GM18499 (cell line): ENCODE measurements around the gene TMEM127.

Source experiments
- ATAC-seq: cut with Tn5 transposase; IDR thresholded peaks from one replicate; pipeline ENCODE4 v1.9.1; 2021; ENCODE audit warnings: moderate number of reproducible peaks; ENCODE audit not compliant: insufficient read depth, unreplicated experiment

The TMEM127 gene

DNA sequence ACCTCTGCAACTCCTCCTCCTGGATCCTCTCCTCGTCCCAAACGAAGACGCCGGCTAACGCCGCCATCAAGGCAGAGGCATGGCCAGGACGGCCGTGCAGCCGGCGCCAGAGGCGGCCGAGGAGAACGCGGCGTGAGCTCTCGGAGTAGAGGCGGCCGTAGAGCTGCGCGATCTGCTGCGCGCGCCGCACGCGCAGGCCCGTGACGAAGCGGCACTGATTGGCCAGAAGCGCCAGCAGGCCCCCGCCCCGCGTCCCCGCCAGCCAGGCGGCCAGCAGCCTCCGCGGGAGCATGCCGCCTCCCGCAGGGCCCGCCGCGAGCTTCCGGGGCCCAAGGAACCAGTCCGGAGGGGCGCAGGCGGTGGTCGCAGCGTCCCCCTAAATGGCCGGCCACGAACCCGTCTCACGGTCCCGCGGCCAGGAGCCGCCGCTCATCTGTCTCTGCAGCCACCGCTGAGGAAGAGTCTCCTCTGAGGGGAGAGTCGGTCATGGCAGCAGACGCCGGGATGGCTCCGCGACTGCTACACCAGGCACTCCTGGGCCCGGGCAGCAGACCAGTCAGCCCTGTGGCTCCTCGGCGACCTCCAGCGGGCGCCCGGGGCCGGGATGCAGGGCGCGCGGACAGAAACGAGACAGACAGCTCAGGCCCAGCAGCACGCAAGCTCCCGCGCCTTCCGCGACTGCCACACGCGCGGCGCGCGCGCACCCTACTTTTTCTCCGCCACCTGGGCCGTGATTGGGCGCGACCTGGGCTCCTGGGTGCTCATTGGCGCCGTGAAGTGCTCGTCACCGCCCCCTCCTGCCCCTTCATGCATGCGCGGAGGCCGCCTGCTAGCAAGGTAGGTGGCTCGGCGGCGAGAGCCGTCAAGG, 57.4 kb downstream of the TMEM127 start, which contains the start of gene STARD7:
STARD7 (minus strand) TSS at position 685 of the 868 bp plus-strand sequence; CDS start at position 292, 393 bp downstream.
- peak; percentile 68 for ATAC-seq

DNA sequence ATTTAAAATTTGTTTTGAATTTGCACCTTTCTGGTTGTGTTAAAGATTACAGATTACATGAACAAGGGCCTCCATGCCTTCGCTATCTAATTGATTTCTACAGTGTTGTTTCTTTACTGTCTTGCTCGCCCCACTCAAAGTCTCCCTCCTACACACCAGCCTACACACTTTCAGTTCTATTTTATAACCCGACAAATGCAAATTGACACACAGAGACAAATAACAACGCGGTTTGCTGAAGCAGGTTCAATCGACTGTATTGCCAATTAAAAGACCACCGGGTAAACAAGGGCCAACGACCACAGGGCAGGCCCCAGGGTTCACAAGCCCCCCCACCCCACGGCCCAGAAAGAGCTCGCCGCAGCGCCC, 58.0 kb downstream of the TMEM127 start:
- no peak for ATAC-seq

DNA sequence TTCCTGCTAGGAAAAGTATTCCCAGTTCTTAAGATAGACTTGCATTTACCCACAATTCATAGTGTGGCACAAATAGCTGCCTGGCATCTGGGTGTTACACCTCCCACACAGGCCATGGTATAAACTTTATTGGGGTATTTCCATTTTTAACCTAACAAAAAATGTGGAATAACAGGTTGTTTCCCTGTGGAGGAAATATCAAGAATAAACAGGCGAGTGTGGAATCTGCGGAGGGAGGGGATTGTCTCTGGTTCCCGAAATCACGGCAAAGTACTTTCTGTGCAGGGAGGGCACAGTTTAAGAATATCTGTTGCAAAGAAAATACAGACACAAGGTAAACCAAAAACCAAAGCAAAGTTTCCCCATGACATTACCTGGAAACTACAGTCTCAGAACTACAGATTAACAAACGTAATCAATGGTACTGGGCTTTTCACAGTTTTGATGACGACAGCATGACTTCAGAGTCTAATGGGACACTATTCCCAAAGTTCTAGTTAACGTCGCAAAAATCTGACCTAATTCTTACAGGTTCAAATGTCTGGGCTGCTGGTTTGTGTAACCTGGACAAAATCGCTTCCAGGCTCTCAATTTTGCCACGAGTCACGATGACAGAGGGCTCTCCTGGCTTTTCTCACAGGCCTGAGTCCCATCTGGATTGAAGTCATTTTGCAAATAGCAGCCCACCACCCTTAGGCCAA, 58.6 kb downstream of the TMEM127 start:
- no peak for ATAC-seq

DNA sequence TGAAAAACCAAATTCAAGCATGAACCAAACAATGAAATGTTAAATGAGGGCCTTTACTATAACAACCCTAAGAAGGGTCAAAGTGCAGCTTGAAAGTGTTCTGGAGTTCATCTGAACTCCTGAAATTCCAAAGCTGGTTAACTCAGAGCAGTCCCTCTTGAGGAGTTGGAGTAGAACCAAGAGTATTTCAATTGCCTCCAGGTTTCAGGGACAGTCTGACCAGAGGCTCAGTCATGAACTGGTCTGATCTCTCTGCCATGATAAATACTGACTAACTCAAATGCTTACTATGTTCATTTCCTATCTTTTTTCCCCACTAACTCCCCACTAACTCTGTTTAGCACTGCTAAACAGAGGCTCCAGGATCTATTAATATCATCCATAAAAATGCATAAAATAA, 59.9 kb downstream of the TMEM127 start:
- ATAC-seq: no peak

DNA sequence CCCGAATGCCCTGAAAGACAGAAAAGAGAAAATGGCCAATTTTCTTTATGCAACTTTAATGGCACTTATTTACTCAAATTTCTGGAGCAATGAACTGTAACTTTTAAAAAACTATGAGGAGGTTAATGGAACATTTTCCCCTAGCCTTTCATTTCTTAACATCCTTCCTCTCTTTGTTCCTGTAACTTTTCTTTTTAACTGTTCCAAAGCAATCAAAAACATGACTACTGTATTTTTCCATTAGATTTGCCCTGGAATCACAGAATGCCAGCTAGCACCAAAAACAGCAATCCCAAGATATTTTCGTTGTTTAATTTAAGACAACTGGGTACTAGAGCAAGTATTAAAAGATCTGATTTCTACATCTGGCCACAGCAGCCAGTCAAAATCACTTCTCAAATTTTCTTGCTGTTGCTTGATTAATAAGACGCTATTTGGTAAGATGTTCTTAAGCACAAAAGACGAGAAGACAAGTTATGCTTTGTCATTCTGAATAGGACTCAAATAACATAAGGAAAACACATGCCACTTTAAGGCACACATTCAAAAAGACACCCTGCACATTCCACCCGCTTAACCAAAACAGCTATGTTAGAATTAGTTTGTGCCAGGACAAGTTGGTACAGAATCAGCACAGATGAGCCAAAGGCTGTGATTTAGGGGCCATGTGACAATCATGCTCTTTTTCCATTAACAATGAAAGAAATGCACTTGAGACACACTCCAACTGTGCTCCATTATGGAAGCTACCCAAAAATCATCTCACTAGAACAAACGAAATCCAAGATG, 60.8 kb downstream of the TMEM127 start:
- ATAC-seq: no peak

DNA sequence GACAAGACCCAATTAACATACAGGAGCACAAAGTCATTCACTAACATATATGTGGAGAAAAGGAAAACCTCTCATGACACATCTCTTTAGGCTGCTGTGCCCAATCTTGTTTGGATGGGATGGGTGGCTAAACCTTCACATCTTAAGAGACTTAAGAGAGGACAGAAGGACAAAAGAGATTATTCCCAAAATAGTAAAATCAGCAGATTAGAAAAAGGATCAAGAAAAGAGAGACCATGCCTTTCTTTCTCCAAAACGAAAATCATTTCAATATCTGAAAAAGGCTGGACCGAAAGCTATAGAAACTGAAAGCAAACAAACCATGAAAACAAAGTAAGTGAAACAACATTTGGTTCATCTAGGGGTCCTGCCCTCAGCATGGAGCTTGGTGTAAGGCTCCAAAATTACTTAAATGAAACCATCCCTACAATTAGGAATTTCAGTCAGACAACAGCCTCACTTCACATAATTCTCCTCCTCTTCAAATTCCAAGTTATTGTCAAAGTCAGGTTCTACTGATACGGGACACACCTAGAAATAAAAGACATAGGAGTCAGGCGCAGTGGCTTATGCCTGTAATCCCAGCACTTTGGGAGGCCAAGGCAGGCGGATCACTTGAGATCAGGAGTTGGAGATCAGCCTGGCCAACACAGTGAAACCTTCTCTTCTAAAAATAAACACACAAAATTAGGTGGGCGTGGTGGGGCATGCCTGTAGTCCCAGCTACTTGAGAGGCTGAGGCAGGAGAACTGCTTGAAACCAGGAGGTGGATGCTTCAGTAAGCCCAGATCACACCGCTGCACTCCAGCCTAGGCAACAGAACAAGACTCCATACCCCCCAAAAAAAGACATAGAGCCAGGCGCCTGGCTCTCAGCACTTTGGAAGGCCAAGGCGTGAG, 62.4 kb downstream of the TMEM127 start:
- ATAC-seq: no peak

DNA sequence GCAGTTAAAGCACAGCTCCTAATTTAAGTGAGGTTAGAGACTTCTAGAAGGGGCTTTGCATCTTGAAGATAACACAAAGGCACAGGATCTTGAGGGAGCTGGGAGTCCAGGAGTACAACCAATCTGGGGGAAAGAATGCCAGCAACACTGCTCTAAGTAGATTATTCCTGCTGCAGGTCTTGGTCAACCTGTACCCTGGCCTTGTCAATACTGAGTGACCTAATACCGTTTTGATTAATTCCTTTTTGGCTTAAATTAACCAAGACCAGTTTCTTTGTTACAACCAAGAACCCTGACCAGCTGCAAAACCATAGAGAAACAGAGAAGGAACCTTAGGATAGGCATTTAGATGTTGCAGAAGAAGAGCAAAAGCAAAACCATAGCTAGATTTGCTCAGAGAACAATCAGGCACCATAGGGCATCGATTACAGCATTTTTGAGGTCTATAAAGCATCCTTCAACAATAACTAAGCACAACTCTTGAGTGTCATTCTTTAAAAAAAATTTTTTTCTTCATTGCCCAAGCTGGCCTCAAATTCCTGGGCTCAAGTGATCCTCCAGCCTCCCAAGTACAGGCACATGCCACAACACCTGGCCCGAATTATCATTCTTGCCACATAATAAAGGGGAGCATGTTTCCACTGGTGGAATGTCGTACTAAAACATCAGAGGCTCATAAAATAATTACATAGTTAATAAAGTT, 63.5 kb downstream of the TMEM127 start:
- no peak for ATAC-seq

DNA sequence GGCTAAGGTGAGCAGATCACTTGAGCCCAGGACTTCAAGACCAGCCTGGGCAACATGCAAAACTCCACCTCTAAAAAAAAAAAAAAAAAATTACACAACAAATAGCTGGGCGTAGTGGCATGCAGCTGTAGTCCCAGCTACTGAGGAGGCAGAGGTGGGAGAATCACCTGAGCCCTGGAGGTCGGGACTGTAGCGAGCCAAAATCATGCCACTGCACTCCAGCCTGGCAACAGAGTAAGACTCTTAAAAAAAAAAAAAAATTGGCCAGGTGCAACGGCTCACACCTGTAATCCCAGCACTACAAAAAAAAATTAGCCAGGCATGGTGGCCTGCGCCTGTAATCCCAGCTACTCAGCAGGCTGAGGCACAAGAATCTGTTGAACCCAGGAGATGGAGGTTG, 64.5 kb downstream of the TMEM127 start:
- ATAC-seq: no peak

DNA sequence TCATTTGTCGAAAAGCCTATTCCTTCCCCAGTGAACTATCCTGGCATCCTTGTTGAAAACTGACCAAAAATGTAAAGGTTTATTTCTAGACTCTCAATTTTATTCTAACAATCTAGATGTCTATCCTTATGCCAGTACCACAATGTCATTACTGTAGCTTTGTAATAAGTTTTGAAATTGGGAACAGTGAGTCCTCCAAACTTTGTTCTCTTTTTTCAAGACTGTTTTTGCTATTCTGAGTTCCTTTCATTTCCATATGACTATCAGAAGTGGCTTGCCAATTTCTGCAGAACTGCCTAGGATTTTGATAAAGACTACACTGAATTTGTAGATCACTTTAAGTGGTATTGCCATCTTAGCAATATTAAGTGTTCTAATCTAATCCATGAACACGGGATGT, 66.9 kb downstream of the TMEM127 start:
- ATAC-seq: no peak
